Breast epithelium (tissue), 3 donors: Measurements from ENCODE around the gene ARID3A.

Source experiments
- POLR2A ChIP-seq: fragments of 450-650 bp; IDR thresholded peaks from one replicate; pipeline ENCODE4 v1.6.1; 2016; ENCODE audit warnings: antibody characterized with exemption, mild to moderate bottlenecking, moderate library complexity
- POLR2AphosphoS5 ChIP-seq, 3 donors: sonication (generic); formaldehyde crosslinking; IDR thresholded peaks; one replicate each; pipeline ENCODE4 v1.6.1; 2017; ENCODE audit warnings: antibody characterized with exemption in 3 of 3
- TF ChIP-seq, protein P1 (sequence below), 3 donors: fragments of 450-650 bp; IDR thresholded peaks; one replicate each; pipeline ENCODE4 v1.5.1; 2016 to 2017; ENCODE audit warnings: antibody characterized with exemption in 3 of 3, mild to moderate bottlenecking in 3 of 3, moderate library complexity in 3 of 3

DNA sequence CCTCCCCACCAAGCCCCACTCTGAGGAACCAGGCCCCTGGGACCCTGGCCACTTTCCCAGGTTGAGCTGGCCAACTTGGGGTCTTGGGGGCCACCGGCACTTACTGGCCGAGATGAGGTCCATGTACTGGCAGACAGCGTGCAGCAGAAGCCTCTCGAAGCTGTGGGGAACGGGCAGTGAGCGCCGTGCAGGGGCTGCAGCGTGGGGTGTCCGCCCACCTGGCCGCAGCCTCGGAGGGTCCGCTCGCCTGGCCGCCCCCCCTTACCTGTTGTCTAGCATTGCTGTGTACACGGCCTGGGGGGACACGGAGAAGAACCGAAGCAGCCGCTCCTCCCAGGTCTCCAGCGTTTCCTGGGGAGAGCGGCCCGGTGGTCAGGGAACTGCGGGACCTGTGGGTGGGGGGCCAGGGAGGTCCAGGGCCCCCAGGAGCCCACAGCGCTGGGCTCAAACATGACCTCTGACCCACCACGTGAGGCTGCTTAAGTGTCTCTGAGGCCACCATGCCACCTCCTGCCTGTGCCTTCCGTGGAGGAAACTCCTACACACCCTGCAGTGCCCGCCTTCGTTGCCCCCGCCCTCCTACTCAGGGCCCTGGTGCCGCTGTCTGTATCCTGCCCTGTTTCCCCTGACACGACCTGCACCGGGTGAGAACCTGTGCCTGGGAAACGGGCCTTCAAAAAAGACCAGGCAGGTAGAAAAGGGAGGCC is 26.3 kb upstream of the ARID3A start:
- TF ChIP-seq POLR2A (no peak), POLR2AphosphoS5 (IDR thresholded peaks at IDR 0.05) (no peak)
- TF ChIP-seq, protein P1, sequence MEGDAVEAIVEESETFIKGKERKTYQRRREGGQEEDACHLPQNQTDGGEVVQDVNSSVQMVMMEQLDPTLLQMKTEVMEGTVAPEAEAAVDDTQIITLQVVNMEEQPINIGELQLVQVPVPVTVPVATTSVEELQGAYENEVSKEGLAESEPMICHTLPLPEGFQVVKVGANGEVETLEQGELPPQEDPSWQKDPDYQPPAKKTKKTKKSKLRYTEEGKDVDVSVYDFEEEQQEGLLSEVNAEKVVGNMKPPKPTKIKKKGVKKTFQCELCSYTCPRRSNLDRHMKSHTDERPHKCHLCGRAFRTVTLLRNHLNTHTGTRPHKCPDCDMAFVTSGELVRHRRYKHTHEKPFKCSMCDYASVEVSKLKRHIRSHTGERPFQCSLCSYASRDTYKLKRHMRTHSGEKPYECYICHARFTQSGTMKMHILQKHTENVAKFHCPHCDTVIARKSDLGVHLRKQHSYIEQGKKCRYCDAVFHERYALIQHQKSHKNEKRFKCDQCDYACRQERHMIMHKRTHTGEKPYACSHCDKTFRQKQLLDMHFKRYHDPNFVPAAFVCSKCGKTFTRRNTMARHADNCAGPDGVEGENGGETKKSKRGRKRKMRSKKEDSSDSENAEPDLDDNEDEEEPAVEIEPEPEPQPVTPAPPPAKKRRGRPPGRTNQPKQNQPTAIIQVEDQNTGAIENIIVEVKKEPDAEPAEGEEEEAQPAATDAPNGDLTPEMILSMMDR (IDR thresholded peaks at IDR 0.05): no peak
